HepG2 (cell line): ENCODE measurements around the gene DNMT3L. TPM values are rescaled to one million over a fixed set of nuclear protein-coding genes. Genes with fewer than 3 reads are reported as not detected.

Experiments used
- ATAC-seq: fragments of 200-7000 bp; cut with Tn5 transposase; 3 replicates; pipeline ENCODE4 v1.9.1; 2020; ENCODE audit warnings: mild to moderate bottlenecking, moderate library complexity
- BruUV-seq: library from RNA; stranded (reverse); fragments of 400-500 nt; replicated peaks from 2 replicates; lab custom pipeline; 2021; lab: Mats Ljungman, UMichigan
- CTCF ChIA-PET: fragments of 300-600 bp; formaldehyde crosslinking; extraction: SDS; loops from one replicate; lab custom pipeline; 2021; ENCODE audit warnings: low total read pairs, inconsistent platforms, low intra/inter-chr PET ratio; lab: Yijun Ruan, JAX
- POLR2A ChIA-PET: fragments of 350-600 bp; sonication (Branson Sonifier 250); formaldehyde crosslinking; loops from one replicate; lab custom pipeline; 2020; ENCODE audit warnings: antibody characterized with exemption, inconsistent platforms; lab: Yijun Ruan, JAX
- DNase-seq: peaks from one replicate; pipeline ENCODE4 v3.0.0-alpha.2; 2015; ENCODE audit warnings: low spot score
- FAIRE-seq: peaks from 3 replicates; lab custom pipeline; 2011; peaks lifted over from hg19 to GRCh38; lab: Jason Lieb, UNC
- H2AFZ ChIP-seq: one replicate; pipeline ENCODE4 v1.6.1; 2011; ENCODE audit warnings: low read length, inconsistent platforms
- H3K27ac ChIP-seq: fragments of 300-600 bp; 3 replicates; pipeline ENCODE4 v1.8.0; 2011; ENCODE audit warnings: mixed run types, mild to moderate bottlenecking, mixed read lengths, low read length, inconsistent platforms; ENCODE audit not compliant: insufficient read depth; ENCODE audit errors: extremely low read length
- H3K27me3 ChIP-seq, 2 experiments: fragments of 200-600 bp in 1 of 2; 2 replicates in 1 of 2; 3 replicates in 1 of 2; pipeline versions ENCODE4 v1.6.0 to v1.8.0; 2011; ENCODE audit warnings: low read length in 2 of 2, mild to moderate bottlenecking in 2 of 2, moderate library complexity in 2 of 2, inconsistent platforms in 1 of 2; ENCODE audit not compliant: insufficient read depth in 2 of 2, control insufficient read depth in 1 of 2
- H3K36me3 ChIP-seq, 2 experiments: fragments of 200-600 bp in 1 of 2; replicated peaks in 1 of 2; 2 replicates in 1 of 2; 3 replicates in 1 of 2; pipeline versions ENCODE4 v1.5.1 to v1.8.0; 2011; ENCODE audit warnings: low read length in 2 of 2, inconsistent platforms in 1 of 2; ENCODE audit not compliant: insufficient read depth in 2 of 2, control insufficient read depth in 1 of 2
- H3K4me1 ChIP-seq: 2 replicates; pipeline ENCODE4 v1.5.1; 2012; ENCODE audit warnings: low read length, inconsistent platforms; ENCODE audit not compliant: insufficient read depth
- H3K4me2 ChIP-seq: 2 replicates; pipeline ENCODE4 v1.6.0; 2011; ENCODE audit warnings: low read depth, low read length, inconsistent platforms
- H3K4me3 ChIP-seq, 3 experiments: fragments of 200-600 bp in 1 of 3; sonication (generic), shearing (Covaris generic) in 1 of 3; replicated peaks in 1 of 3; 2 replicates each; pipeline ENCODE4 v1.5.1; 2011 to 2016; ENCODE audit warnings: low read length in 3 of 3, inconsistent platforms in 2 of 3, low read depth in 2 of 3, mild to moderate bottlenecking in 2 of 3, control low read depth in 1 of 3, mixed read lengths in 1 of 3; ENCODE audit not compliant: insufficient read depth in 1 of 3
- H3K79me2 ChIP-seq: one replicate; pipeline ENCODE4 v1.6.1; 2011; ENCODE audit warnings: low read length, inconsistent platforms; ENCODE audit not compliant: insufficient read depth
- H3K9ac ChIP-seq: 2 replicates; pipeline ENCODE4 v1.6.0; 2011; ENCODE audit warnings: mild to moderate bottlenecking, low read depth, low read length, inconsistent platforms; ENCODE audit not compliant: insufficient read depth
- H3K9me3 ChIP-seq: 2 replicates; pipeline ENCODE4 v1.5.1; 2012; ENCODE audit warnings: mild to moderate bottlenecking, low read length
- H4K20me1 ChIP-seq: 2 replicates; pipeline ENCODE4 v1.6.0; 2011; ENCODE audit warnings: inconsistent platforms, mild to moderate bottlenecking, low read length, moderate library complexity; ENCODE audit not compliant: insufficient read depth
- CERS6 ChIP-seq: sonication (generic); formaldehyde crosslinking; IDR thresholded peaks from 2 replicates; pipeline ENCODE4 v1.5.0; 2020; ENCODE audit warnings: missing genetic modification reagents
- HDAC1 ChIP-seq: sonication (generic); formaldehyde crosslinking; IDR thresholded peaks from 2 replicates; pipeline ENCODE4 v1.5.1; 2020; ENCODE audit warnings: mild to moderate bottlenecking, missing genetic modification reagents
- HOXA5 ChIP-seq: sonication (generic); formaldehyde crosslinking; IDR thresholded peaks from 2 replicates; pipeline ENCODE4 v1.4.0; 2020; ENCODE audit warnings: missing genetic modification reagents
- KDM5B ChIP-seq: sonication (generic); formaldehyde crosslinking; IDR thresholded peaks from 2 replicates; pipeline ENCODE4 v1.4.0; 2020; ENCODE audit warnings: missing genetic modification reagents, mild to moderate bottlenecking, borderline replicate concordance
- LRRFIP1 ChIP-seq: sonication (generic); formaldehyde crosslinking; conservative IDR thresholded peaks from 2 replicates; pipeline ENCODE4 v1.4.0; 2020; ENCODE audit warnings: missing genetic modification reagents
- MTA3 ChIP-seq: sonication (generic); formaldehyde crosslinking; IDR thresholded peaks from 2 replicates; pipeline ENCODE4 v1.4.0; 2020; ENCODE audit warnings: missing genetic modification reagents
- RELA ChIP-seq: sonication (generic); formaldehyde crosslinking; IDR thresholded peaks from 2 replicates; pipeline ENCODE4 v1.4.0; 2020; ENCODE audit warnings: missing genetic modification reagents
- RFX3 ChIP-seq: IDR thresholded peaks from 2 replicates; pipeline ENCODE4 v1.6.1; 2016; ENCODE audit warnings: missing biosample characterization, missing genetic modification reagents
- SMAD3 ChIP-seq: sonication (generic); formaldehyde crosslinking; IDR thresholded peaks from 2 replicates; pipeline ENCODE4 v1.4.0; 2020; ENCODE audit warnings: missing genetic modification reagents
- ZNF367 ChIP-seq: sonication (generic); formaldehyde crosslinking; IDR thresholded peaks from 2 replicates; pipeline ENCODE4 v1.4.0; 2020; ENCODE audit warnings: missing genetic modification reagents, borderline replicate concordance
- ZNF577 ChIP-seq: sonication (generic); formaldehyde crosslinking; IDR thresholded peaks from 2 replicates; pipeline ENCODE4 v1.4.0; 2020; ENCODE audit warnings: mild to moderate bottlenecking, low read depth, missing genetic modification reagents, borderline replicate concordance
- ZNF614 ChIP-seq: IDR thresholded peaks from 2 replicates; pipeline ENCODE4 v1.6.1; 2018; ENCODE audit warnings: missing biosample characterization, missing genetic modification reagents, inconsistent platforms, borderline replicate concordance
- ZNF687 ChIP-seq: sonication (generic); formaldehyde crosslinking; IDR thresholded peaks from 2 replicates; pipeline ENCODE4 v1.5.1; 2020; ENCODE audit warnings: mild to moderate bottlenecking, missing genetic modification reagents, moderate library complexity
- ZNF781 ChIP-seq: sonication (generic); formaldehyde crosslinking; IDR thresholded peaks from 2 replicates; pipeline ENCODE4 v1.5.1; 2020; ENCODE audit warnings: borderline replicate concordance, mild to moderate bottlenecking, missing genetic modification reagents; ENCODE audit errors: not compliant biosample characterization
- ZNF782 ChIP-seq: sonication (generic); formaldehyde crosslinking; IDR thresholded peaks from 2 replicates; pipeline ENCODE4 v1.4.0; 2020; ENCODE audit warnings: missing genetic modification reagents, mild to moderate bottlenecking, borderline replicate concordance
- ZNF784 ChIP-seq: sonication (generic); formaldehyde crosslinking; IDR thresholded peaks from 2 replicates; pipeline ENCODE4 v1.5.1; 2020; ENCODE audit warnings: missing genetic modification reagents, mild to moderate bottlenecking, borderline replicate concordance
- WGBS: methylation state at CpG from one replicate; pipeline ENCODE4 v1.1.6; 2017; ENCODE audit warnings: low lambda C conversion rate; 5-methylcytosine and 5-hydroxymethylcytosine counted together
- in situ Hi-C: cut with HindIII; loops from 2 replicates; pipeline ENCODE4 v1.10.0; 2017; ENCODE audit warnings: low pct_unique_long_range_greater_than_20kb; ENCODE audit not compliant: extremely low pct_ligation_motif_present
- intact Hi-C: fragments of 100-400 bp; cut with micrococcal nuclease; formaldehyde crosslinking; loops from one replicate; pipeline ENCODE4 v1.10.0; 2022; ENCODE audit not compliant: unreplicated experiment
- polyA plus RNA-seq, 8 experiments: library from polyadenylated mRNA; depleted of rRNA in 3 of 8; stranded (reverse) in 7 of 8; unstranded in 1 of 8; fragments of >200 nt; fragmentation: Illumina TruSeq in 4 of 8; extraction: Trizol in 4 of 8; gene quantifications; 2 replicates each; pipeline versions ENCODE4 v1.2.1 to v1.2.3, GENCODE V29; 2011 to 2016; ENCODE audit warnings: low read depth in 4 of 8, missing spikeins in 1 of 8, mixed read lengths in 1 of 8; ENCODE audit not compliant: insufficient read depth in 1 of 8
- total RNA-seq, 5 experiments: library from RNA; depleted of rRNA; stranded (reverse); fragments of >200 nt; fragmentation: Illumina TruSeq; extraction: Trizol; gene quantifications; 2 replicates each; pipeline ENCODE4 v1.2.3, GENCODE V29; 2016; ENCODE audit warnings: low read depth in 1 of 5

DNMT3L gene
- total and polyA plus RNA-seq, 2 of the 13 experiments (the other 11 are each of a cell fraction or from before 2014, with no cell fraction given), result 0.75 to 1.7 TPM

GRCh38 chr21:44295163-44295573 is 33.5 kb upstream of the DNMT3L start:
- FAIRE-seq, result no peak
- in situ Hi-C loops, result no loop called here
- no peak overlapping the region for H2AFZ ChIP-seq
- TF ChIP-seq KDM5B (CRISPR knock-in tag) (peak; percentile 24; the same call in 1 of the 2 replicates), LRRFIP1 (CRISPR knock-in tag) (no peak), HDAC1 (CRISPR knock-in tag) (0 out of 2 replicates have a peak, but pooled peaks have one; percentile 18), SMAD3 (CRISPR knock-in tag) (no peak), ZNF781 (CRISPR knock-in tag) (no peak), ZNF577 (CRISPR knock-in tag) (no peak), RELA (CRISPR knock-in tag) (no peak), ZNF687 (CRISPR knock-in tag) (peak; percentile 49), ZNF367 (CRISPR knock-in tag) (no peak), ZNF614 (no peak), ZNF782 (CRISPR knock-in tag) (no peak), RFX3 (CRISPR knock-in tag) (no peak), CERS6 (CRISPR knock-in tag) (no peak), MTA3 (CRISPR knock-in tag) (no peak), HOXA5 (CRISPR knock-in tag) (no peak), ZNF784 (CRISPR knock-in tag) (no peak)

More at GRCh38 chr21:44295163-44295573, 33.5 kb upstream of the DNMT3L start:
- DNase-seq (no peak), ATAC-seq (peak; percentile 1)
- POLR2A ChIA-PET, result no interaction called here
- no peaks in the 10 kb centered on the region for H3K9me3 ChIP-seq
- BruUV-seq, result no TSS peak
- peak overlapping the region in 1 of 3 experiments; percentile 61; a peak in 1 of 6 replicates for H3K4me3 ChIP-seq
- H3K4me2 ChIP-seq, result peak overlapping the region; percentile 67
- peaks cover 43% of the 10 kb centered on the region for H3K4me1 ChIP-seq
- WGBS, result 0% methylated on average over 1 of the region's 14 CpGs
- H3K27me3 ChIP-seq, result peaks cover 11 to 45% of the 10 kb centered on the region in 2 experiments
- no peak overlapping the region for H3K27ac ChIP-seq
- H3K79me2 ChIP-seq, result no peaks in the 10 kb centered on the region
- H4K20me1 ChIP-seq, result no peaks in the 10 kb centered on the region
- CTCF ChIA-PET, result no interaction called here
- H3K9ac ChIP-seq, result no peak overlapping the region
- intact Hi-C loops, result no loop called here
- no peaks in the 10 kb centered on the region for H3K36me3 ChIP-seq
